CD14-positive monocyte (primary cell): Measurements from ENCODE around the gene SLC22A7. TPM values are rescaled to one million over a fixed set of nuclear protein-coding genes. Genes with fewer than 3 reads are reported as not detected.

Source experiments
- DNase-seq, 3 donors: peaks; one replicate each; pipeline ENCODE4 v3.0.0-alpha.2; 2011 to 2022
- H2AFZ ChIP-seq: 2 replicates; pipeline ENCODE4 v1.6.0; 2012; ENCODE audit warnings: mild to moderate bottlenecking, low read depth, low read length, inconsistent platforms; ENCODE audit not compliant: insufficient read depth, poor library complexity, severe bottlenecking
- H3K27ac ChIP-seq, 2 donors: 1 replicate in 1 of 2; 2 replicates in 1 of 2; pipeline ENCODE4 v1.5.1; 2012 to 2013; ENCODE audit warnings: low read length in 2 of 2, control low read depth in 1 of 2, inconsistent platforms in 1 of 2, low read depth in 1 of 2, mild to moderate bottlenecking in 1 of 2
- H3K27me3 ChIP-seq, 2 donors: one replicate each; pipeline versions ENCODE4 v1.6.0 to v1.6.1; 2011 to 2013; ENCODE audit warnings: low read length in 2 of 2; ENCODE audit not compliant: control insufficient read depth in 2 of 2, insufficient read depth in 2 of 2
- H3K36me3 ChIP-seq, 2 donors: replicated peaks in 1 of 2; 1 replicate in 1 of 2; 2 replicates in 1 of 2; pipeline versions ENCODE4 v1.5.1 to v1.6.1; 2012 to 2013; ENCODE audit warnings: low read length in 2 of 2, control low read depth in 1 of 2, inconsistent platforms in 1 of 2, mild to moderate bottlenecking in 1 of 2; ENCODE audit not compliant: insufficient read depth in 2 of 2, control insufficient read depth in 1 of 2
- H3K4me1 ChIP-seq, 2 donors: 1 replicate in 1 of 2; 2 replicates in 1 of 2; pipeline versions ENCODE4 v1.5.1 to v1.6.1; 2012 to 2013; ENCODE audit warnings: low read length in 2 of 2, control low read depth in 1 of 2, inconsistent platforms in 1 of 2, mild to moderate bottlenecking in 1 of 2, moderate library complexity in 1 of 2; ENCODE audit not compliant: insufficient read depth in 2 of 2, control insufficient read depth in 1 of 2
- H3K4me2 ChIP-seq: replicated peaks from 2 replicates; pipeline ENCODE3; 2012; ENCODE audit warnings: low read length, moderate library complexity, mild to moderate bottlenecking; ENCODE audit not compliant: poor library complexity, severe bottlenecking; ENCODE audit errors: extremely low read depth
- H3K4me3 ChIP-seq, 3 experiments: fragments of 200-600 bp in 1 of 3; sonication (generic) in 1 of 3; replicated peaks in 1 of 3; 1 replicate in 2 of 3; 2 replicates in 1 of 3; pipeline ENCODE4 v1.5.1; 2011 to 2013; ENCODE audit warnings: low read length in 3 of 3, mild to moderate bottlenecking in 3 of 3, control low read depth in 2 of 3, low read depth in 2 of 3, inconsistent platforms in 1 of 3, moderate library complexity in 1 of 3
- H3K79me2 ChIP-seq: 2 replicates; pipeline ENCODE4 v1.6.0; 2012; ENCODE audit warnings: mild to moderate bottlenecking, control low read depth, inconsistent platforms, low read length, moderate library complexity; ENCODE audit not compliant: insufficient read depth
- H3K9ac ChIP-seq: 2 replicates; pipeline ENCODE4 v1.6.0; 2017; ENCODE audit warnings: low read length, mild to moderate bottlenecking; ENCODE audit not compliant: insufficient read depth, poor library complexity, severe bottlenecking
- H3K9me3 ChIP-seq, 2 donors: replicated peaks in 1 of 2; 1 replicate in 1 of 2; 2 replicates in 1 of 2; pipeline versions ENCODE4 v1.5.1 to v1.6.1; 2012 to 2013; ENCODE audit warnings: low read length in 2 of 2, control low read depth in 1 of 2; ENCODE audit not compliant: control insufficient read depth in 1 of 2, insufficient read depth in 1 of 2
- H4K20me1 ChIP-seq: 2 replicates; pipeline ENCODE4 v1.6.0; 2012; ENCODE audit warnings: mild to moderate bottlenecking, low read length, control low read depth, moderate library complexity; ENCODE audit not compliant: insufficient read depth
- H3K27ac Mint-ChIP-seq, 7 donors: one replicate each; pipeline ENCODE4 v1.8.0; 2020; ENCODE audit warnings: mild to moderate bottlenecking in 7 of 7, mixed read lengths in 7 of 7, moderate library complexity in 6 of 7, inconsistent platforms in 2 of 7
- H3K27me3 Mint-ChIP-seq, 3 donors: one replicate each; pipeline ENCODE4 v1.8.0; 2021 to 2022; ENCODE audit warnings: low read depth in 3 of 3, mild to moderate bottlenecking in 3 of 3, mixed read lengths in 3 of 3, moderate library complexity in 3 of 3, inconsistent platforms in 1 of 3
- H3K36me3 Mint-ChIP-seq, 2 donors: one replicate each; pipeline ENCODE4 v1.8.0; 2020; ENCODE audit warnings: mixed read lengths in 2 of 2, inconsistent platforms in 1 of 2, mild to moderate bottlenecking in 1 of 2
- H3K4me1 Mint-ChIP-seq: one replicate; pipeline ENCODE4 v1.8.0; 2020; ENCODE audit warnings: mild to moderate bottlenecking, mixed read lengths
- H3K4me3 Mint-ChIP-seq, 2 donors: one replicate each; pipeline ENCODE4 v1.8.0; 2020; ENCODE audit warnings: mild to moderate bottlenecking in 2 of 2, mixed read lengths in 2 of 2, moderate library complexity in 1 of 2
- H3K9me3 Mint-ChIP-seq, 7 donors: one replicate each; pipeline ENCODE4 v1.8.0; 2020 to 2022; ENCODE audit warnings: mixed read lengths in 7 of 7, mild to moderate bottlenecking in 6 of 7, moderate library complexity in 6 of 7, inconsistent platforms in 2 of 7
- WGBS: methylation state at CpG from one replicate; pipeline ENCODE4 v1.1.5; 2013; ENCODE audit warnings: missing lambda C conversion rate; ENCODE audit not compliant: insufficient coverage; 5-methylcytosine and 5-hydroxymethylcytosine counted together
- intact Hi-C, 2 donors: fragments of 100-400 bp; cut with micrococcal nuclease; formaldehyde crosslinking; loops; one replicate each; pipeline versions ENCODE4 v1.15.0 to v1.15.1; 2023
- polyA plus RNA-seq, 3 donors: library from polyadenylated mRNA; depleted of rRNA in 1 of 3; unstranded in 2 of 3; stranded (reverse) in 1 of 3; fragments of 300-500 nt in 2 of 3; fragments of >200 nt in 1 of 3; fragmentation: Illumina TruSeq in 2 of 3; gene quantifications; 1 replicate in 2 of 3; 2 replicates in 1 of 3; pipeline ENCODE4 v1.2.3, GENCODE V29; 2012 to 2021
- TF ChIP-seq, protein P1 (sequence below): fragments of 200-600 bp; IDR thresholded peaks from one replicate; pipeline ENCODE4 v1.8.0; 2022; ENCODE audit warnings: antibody characterized with exemption, mild to moderate bottlenecking

The SLC22A7 gene
- polyA plus RNA-seq, 3 donors: not detected

DNA sequence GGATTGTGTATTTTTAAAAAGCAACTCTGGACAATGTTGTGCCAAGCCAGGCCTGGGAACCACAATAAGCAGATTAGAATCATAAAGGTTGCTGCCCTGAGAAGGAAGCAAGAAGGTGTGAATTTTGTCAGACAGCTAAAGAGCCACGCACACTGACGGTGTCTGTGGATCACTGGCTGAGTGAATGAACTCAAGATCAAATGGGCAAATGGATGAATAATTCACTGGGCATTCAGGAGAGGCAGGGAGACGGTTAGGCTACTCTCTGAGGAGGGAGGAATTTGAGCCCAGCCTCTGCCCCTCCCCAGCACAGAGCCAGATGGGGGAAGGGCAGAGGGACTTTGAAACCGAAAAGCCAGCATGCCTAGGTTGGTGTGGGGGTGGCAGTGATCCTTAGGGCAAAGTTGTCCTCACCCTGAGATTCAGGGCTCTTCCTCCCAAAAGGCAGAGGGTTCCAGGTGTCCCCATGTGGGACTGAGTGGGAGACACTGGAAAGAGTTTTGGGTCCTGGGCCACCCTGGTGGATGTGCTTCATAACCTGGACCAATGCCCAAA is 19.5 kb upstream of the SLC22A7 start:
- Mint-ChIP-seq H3K4me1 (peaks cover 19% of the 10 kb centered on the region), H3K27me3 (peaks cover 64 to 78% (median 67%) of the 10 kb centered on the region in 3 donors), H3K27ac (peak overlapping the region in 1 of 7 donors; percentile 35), H3K36me3 (peaks cover 3 to 9% of the 10 kb centered on the region in 2 donors), H3K9me3 (peaks cover 0 to 14% (median 4%) of the 10 kb centered on the region in 7 donors), H3K4me3 (peak overlapping the region in 1 of 2 donors; percentile 23)
- H3K9ac ChIP-seq: no peak overlapping the region
- H3K79me2 ChIP-seq: no peaks in the 10 kb centered on the region
- no peaks in the 10 kb centered on the region for H3K9me3 ChIP-seq
- H2AFZ ChIP-seq: no peak overlapping the region
- H3K27ac ChIP-seq: no peak overlapping the region
- H3K4me2 ChIP-seq: no peak overlapping the region
- peaks cover 14 to 64% of the 10 kb centered on the region in 2 donors for H3K27me3 ChIP-seq
- intact Hi-C loops: no loop called here
- TF ChIP-seq, protein P1, sequence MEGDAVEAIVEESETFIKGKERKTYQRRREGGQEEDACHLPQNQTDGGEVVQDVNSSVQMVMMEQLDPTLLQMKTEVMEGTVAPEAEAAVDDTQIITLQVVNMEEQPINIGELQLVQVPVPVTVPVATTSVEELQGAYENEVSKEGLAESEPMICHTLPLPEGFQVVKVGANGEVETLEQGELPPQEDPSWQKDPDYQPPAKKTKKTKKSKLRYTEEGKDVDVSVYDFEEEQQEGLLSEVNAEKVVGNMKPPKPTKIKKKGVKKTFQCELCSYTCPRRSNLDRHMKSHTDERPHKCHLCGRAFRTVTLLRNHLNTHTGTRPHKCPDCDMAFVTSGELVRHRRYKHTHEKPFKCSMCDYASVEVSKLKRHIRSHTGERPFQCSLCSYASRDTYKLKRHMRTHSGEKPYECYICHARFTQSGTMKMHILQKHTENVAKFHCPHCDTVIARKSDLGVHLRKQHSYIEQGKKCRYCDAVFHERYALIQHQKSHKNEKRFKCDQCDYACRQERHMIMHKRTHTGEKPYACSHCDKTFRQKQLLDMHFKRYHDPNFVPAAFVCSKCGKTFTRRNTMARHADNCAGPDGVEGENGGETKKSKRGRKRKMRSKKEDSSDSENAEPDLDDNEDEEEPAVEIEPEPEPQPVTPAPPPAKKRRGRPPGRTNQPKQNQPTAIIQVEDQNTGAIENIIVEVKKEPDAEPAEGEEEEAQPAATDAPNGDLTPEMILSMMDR: no peak
- no peak for DNase-seq
- WGBS: no CpG with 5 or more reads among the region's 4 CpGs
- peaks cover 14 to 19% of the 10 kb centered on the region in 2 donors for H3K4me1 ChIP-seq
- H3K36me3 ChIP-seq: no peaks in the 10 kb centered on the region
- H4K20me1 ChIP-seq: no peaks in the 10 kb centered on the region
- no peak overlapping the region for H3K4me3 ChIP-seq

DNA sequence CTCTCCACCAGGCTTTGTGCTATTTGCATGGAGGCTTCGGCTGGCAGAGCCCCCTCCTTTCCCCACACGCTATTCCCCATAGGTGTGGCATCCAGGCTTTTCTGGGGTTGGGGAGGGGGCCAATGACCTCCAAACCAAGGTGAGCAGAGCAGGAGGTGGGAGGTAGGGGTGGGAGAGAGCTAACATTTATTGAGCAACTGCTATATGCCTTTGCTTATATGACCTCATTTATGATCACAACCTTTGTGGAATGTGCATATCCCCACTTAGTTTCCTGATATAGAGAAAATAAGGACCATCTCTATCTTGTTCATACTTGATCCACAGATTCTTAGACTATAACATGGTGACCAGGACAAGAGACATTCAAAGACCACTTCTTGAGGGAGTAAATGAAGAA is 17.8 kb upstream of the SLC22A7 start:
- H3K27me3 Mint-ChIP-seq: peaks cover 60 to 79% (median 64%) of the 10 kb centered on the region in 3 donors
- no peak overlapping the region for H3K4me3 ChIP-seq
- TF ChIP-seq, protein P1: no peak
- H3K9me3 ChIP-seq: no peaks in the 10 kb centered on the region
- peaks cover 0 to 7% of the 10 kb centered on the region in 2 donors for H3K36me3 Mint-ChIP-seq
- no peak overlapping the region for H2AFZ ChIP-seq
- no peak overlapping the region for H3K9ac ChIP-seq
- no CpG with 5 or more reads among the region's 2 CpGs for WGBS
- no peaks in the 10 kb centered on the region for H4K20me1 ChIP-seq
- peaks cover 6 to 62% of the 10 kb centered on the region in 2 donors for H3K27me3 ChIP-seq
- no peak for DNase-seq
- H3K4me2 ChIP-seq: no peak overlapping the region
- H3K27ac Mint-ChIP-seq: peak overlapping the region in 1 of 7 donors; percentile 32
- intact Hi-C loops: no loop called here
- H3K4me1 Mint-ChIP-seq: peaks cover 10% of the 10 kb centered on the region
- H3K79me2 ChIP-seq: no peaks in the 10 kb centered on the region
- H3K4me3 Mint-ChIP-seq: no peak overlapping the region
- H3K9me3 Mint-ChIP-seq: peaks cover 0 to 10% (median 4%) of the 10 kb centered on the region in 7 donors
- H3K4me1 ChIP-seq: peaks cover 10 to 13% of the 10 kb centered on the region in 2 donors
- H3K27ac ChIP-seq: no peak overlapping the region
- H3K36me3 ChIP-seq: no peaks in the 10 kb centered on the region
